Panc1 (cell line): ENCODE measurements around the gene ILK.

ENCODE experiments used
- CTCF ChIP-seq: fragments of 450-650 bp; IDR thresholded peaks from 2 replicates; pipeline ENCODE4 v1.5.1; 2017; ENCODE audit warnings: mild to moderate bottlenecking
- POLR2AphosphoS5 ChIP-seq: IDR thresholded peaks from 2 replicates; pipeline ENCODE4 v1.6.1; 2012; ENCODE audit warnings: mild to moderate bottlenecking, low read depth, low read length, moderate library complexity

- no peak for TF ChIP-seq CTCF
- no peak for TF ChIP-seq POLR2AphosphoS5
These were observed 3.6 kb upstream of the ILK start for GRCh38 chr11:6599881-6600390.
